ENCODE data around the gene LRRC39.

The LRRC39 gene

DNA sequence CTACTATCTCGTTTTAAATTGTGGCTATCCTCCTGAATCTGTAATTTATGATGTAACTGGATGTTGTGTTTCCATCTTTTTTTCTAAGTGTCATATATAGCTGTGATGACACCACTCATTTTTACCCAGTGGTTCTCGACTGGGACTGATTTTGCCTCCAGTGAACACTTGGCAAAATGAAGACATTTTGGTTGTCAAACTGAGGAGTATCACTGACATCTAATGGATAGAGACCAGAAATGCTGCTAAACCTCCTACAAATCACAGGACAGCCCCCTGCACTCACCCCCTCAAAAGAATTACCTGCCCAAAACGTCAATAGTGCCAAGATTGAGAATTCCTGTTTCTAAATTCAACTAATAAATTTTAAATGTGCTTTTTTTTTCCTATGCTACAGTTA is 43.2 kb downstream of the LRRC39 start:
- no peak overlapping the region for H3K27ac ChIP-seq
- no peak for DNase-seq (ENCODE audit: low spot score)
- H3K4me3 ChIP-seq: no peak overlapping the region
- TF ChIP-seq, protein P1, sequence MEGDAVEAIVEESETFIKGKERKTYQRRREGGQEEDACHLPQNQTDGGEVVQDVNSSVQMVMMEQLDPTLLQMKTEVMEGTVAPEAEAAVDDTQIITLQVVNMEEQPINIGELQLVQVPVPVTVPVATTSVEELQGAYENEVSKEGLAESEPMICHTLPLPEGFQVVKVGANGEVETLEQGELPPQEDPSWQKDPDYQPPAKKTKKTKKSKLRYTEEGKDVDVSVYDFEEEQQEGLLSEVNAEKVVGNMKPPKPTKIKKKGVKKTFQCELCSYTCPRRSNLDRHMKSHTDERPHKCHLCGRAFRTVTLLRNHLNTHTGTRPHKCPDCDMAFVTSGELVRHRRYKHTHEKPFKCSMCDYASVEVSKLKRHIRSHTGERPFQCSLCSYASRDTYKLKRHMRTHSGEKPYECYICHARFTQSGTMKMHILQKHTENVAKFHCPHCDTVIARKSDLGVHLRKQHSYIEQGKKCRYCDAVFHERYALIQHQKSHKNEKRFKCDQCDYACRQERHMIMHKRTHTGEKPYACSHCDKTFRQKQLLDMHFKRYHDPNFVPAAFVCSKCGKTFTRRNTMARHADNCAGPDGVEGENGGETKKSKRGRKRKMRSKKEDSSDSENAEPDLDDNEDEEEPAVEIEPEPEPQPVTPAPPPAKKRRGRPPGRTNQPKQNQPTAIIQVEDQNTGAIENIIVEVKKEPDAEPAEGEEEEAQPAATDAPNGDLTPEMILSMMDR (IDR thresholded peaks at IDR 0.05): no peak

DNA sequence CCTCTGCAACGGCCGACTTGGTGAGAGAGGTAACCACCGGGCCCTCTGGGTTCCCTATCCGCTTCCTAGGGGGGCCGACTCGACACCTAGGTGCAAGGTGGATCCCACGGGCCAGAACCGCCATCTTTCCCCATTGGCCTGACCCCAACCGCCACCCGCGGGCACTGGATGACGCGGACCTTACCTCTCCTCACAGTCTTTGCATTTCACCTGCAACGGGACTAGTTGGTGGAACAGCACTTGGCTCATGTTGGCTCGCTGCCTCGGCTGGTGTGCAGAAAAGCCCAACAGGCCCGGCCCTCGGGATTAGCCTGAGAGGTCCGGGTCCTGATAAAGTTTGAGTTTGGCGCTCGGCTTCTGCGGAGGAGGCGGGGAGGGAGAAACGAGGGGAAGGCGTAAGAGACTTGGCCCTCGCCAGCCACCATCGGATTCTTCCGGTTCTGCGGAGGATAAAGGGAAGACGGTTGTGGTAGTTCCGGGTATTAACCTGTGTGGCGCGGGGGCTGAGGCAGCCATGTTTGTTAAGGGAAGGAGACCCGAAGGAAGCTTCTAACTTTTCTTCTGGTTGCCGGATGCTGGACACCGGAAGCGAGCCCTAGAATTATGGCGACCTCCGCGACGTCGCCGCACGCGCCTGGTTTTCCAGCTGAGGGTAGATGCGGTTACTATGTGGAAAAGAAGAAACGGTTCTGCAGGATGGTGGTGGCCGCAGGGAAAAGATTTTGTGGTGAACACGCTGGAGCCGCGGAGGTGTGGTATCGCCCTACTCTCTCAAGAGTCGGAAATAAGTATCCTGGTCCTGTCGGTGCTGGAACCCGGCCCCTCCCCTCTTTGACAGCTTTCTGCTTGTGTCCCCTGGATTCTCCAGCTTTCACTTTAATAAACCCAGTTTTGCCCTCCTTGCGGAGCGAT is 45.2 kb downstream of the LRRC39 start, which contains the start of the genes SASS6 and TRMT13:
SASS6 (minus strand) TSS at position 365 of the 912 bp plus-strand sequence; CDS start at position 249, 116 bp downstream.
TRMT13 (plus strand) TSS at position 598 of the 912 bp plus-strand sequence; CDS start at position 604, 6 bp downstream.
- Histone ChIP-seq H3K27ac (peak within 1 kb of the TSS; percentile 38 to 75), H3K4me3 (peak within 1 kb of the TSS; percentile 83)
- DNase-seq (ENCODE audit: low spot score): peak; percentile 98
- TF ChIP-seq, protein P1 (IDR thresholded peaks at IDR 0.05): no peak

DNA sequence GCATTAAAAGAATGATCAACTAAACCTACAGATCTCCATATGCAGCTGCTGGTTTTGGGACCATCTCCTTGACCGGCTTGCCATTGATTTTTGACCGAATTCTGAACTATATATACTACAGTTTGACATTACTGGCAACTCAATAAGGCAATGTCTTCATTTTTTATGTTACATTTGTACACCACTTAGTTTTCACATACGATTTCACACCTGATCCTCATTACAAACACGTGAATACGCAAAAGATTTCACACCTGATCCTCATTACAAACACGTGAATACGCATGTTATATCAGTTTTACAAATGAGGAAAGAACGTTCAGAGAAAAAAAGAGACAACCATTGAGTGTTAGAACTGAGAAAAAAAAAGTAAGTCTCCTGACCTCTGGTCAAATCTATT is 46.4 kb downstream of the LRRC39 start:
- no peak for DNase-seq (ENCODE audit: low spot score)
- TF ChIP-seq, protein P1 (IDR thresholded peaks at IDR 0.05): no peak
- peak overlapping the region; percentile 83 for H3K4me3 ChIP-seq
- H3K27ac ChIP-seq: no peak overlapping the region

DNA sequence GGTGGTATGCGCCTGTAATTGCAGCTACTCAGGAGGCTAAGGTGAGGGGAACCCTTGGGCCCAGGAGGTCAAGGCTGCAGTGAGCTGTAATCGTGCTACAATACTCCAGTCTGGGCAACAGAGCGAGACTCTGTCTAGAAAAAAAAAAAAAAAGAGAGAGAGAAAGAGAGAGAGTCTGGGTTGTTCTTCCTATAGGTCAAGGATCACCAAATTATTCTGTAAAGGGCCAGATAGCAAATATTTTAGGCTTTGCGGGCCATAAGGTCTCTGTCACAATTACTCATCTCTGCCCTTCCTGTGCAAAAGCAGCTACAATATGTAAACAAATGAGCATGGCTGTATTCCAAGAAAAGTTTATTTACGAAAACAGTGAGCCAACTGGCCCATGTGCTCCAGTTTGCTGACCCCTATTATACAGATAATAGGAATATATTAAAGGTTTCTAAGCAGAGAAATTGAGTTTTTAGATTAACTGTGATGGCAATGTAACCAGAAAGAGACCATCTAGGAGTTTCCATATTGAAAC is 47.4 kb downstream of the LRRC39 start:
- TF ChIP-seq, protein P1 (IDR thresholded peaks at IDR 0.05): no peak
- Histone ChIP-seq H3K4me3 (no peak overlapping the region), H3K27ac (no peak overlapping the region)
- DNase-seq (ENCODE audit: low spot score): no peak

DNA sequence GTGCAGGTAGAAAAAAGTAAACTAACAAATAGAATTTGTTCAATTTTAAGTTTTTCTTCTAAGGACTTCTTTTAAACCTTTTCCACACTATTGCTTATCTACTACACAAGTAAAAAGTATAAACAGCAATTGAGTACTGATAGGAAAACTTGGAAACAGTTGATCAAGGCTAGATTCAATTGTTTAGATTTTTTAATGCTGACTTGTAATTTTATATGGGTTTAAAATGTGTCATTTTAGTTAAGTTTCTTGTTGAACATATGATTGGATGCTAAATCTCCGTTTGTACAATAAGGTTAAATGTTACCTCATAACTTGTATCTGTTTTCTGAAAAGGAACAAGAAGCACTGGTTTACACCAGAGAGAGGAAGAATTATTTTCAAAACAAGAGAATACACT is 50.8 kb downstream of the LRRC39 start:
- Histone ChIP-seq H3K27ac (no peak overlapping the region), H3K4me3 (no peak overlapping the region)
- TF ChIP-seq, protein P1 (IDR thresholded peaks at IDR 0.05): no peak
- DNase-seq (ENCODE audit: low spot score): no peak

DNA sequence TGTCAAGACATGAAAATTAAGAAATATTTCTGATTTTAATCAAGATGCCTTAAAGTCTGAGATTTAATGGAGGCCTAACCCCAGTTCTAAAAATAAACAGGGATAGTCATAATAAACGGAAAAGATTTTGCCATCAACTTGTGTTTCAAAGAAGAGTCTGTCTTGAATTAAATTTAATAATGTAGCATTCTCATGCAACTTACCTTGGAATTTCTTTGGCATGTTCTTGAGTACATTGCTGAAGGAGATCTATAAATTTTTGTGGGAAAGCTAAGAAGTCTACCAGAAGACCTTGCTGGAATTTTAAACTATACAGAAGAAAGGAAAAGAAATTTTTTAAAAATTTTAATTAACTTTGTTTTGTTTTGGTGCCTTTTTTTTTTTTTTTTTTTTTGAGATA is 55.9 kb downstream of the LRRC39 start:
- TF ChIP-seq, protein P1 (IDR thresholded peaks at IDR 0.05): no peak
- Histone ChIP-seq H3K4me3 (no peak overlapping the region), H3K27ac (no peak overlapping the region)
- no peak for DNase-seq (ENCODE audit: low spot score)

Measured in coronary artery (tissue), 2 donors.